GM23248 (cell line): ENCODE measurements around the gene TK1.

ENCODE experiments used
- EZH2 ChIP-seq: fragments of 200-600 bp; sonication (generic); IDR thresholded peaks from 2 replicates; pipeline ENCODE4 v1.6.1; 2018; ENCODE audit warnings: antibody characterized with exemption, mild to moderate bottlenecking; ENCODE audit not compliant: insufficient read depth, poor library complexity, severe bottlenecking
- EZH2phosphoT487 ChIP-seq: fragments of 200-600 bp; sonication (generic); IDR thresholded peaks from 2 replicates; pipeline ENCODE4 v1.6.1; 2018; ENCODE audit warnings: antibody characterized with exemption, moderate library complexity, mild to moderate bottlenecking, low read depth; ENCODE audit not compliant: insufficient read depth

DNA sequence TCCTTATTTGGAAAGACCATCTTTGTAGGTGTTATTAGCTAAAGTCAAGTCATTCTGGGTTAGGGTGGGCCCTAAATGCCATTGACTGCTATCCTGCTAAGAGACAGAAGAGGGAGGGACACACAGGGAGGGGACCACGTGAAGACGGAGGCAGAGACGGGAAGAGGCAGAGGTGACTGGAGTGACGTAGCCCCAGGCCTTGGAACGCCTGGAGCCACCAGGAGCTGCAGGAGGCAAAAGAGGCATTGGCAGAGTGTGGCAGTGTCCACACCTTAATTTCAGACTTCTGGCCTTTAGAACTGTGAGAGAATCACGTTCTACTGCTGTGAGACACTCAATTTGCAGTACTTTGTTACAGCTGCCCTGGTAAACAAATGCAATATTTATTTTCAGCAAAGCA lies 13.6 kb upstream of the TK1 start:
- TF ChIP-seq EZH2 = no peak
- no peak for TF ChIP-seq EZH2phosphoT487
